LNCaP clone FGC (cell line): ENCODE results near the gene IL6ST.

Source experiments
- DNase-seq: peaks from one replicate; pipeline ENCODE4 v3.0.0-alpha.2; 2011; ENCODE audit warnings: low read depth
- H3K4me3 ChIP-seq: 2 replicates; pipeline ENCODE4 v1.5.1; 2011; ENCODE audit warnings: mild to moderate bottlenecking, low read depth, low read length, control low read depth
- CTCF ChIP-seq: IDR thresholded peaks from 2 replicates; pipeline ENCODE4 v1.5.1; 2012; ENCODE audit warnings: mild to moderate bottlenecking; ENCODE audit not compliant: control insufficient read depth, insufficient read depth; ENCODE audit errors: extremely low read depth

The IL6ST gene

GRCh38 chr5:55897206-55897894, 97.4 kb downstream of the IL6ST start:
- TF ChIP-seq CTCF: no peak
- no peak for DNase-seq
- no peak overlapping the region for H3K4me3 ChIP-seq

DNA sequence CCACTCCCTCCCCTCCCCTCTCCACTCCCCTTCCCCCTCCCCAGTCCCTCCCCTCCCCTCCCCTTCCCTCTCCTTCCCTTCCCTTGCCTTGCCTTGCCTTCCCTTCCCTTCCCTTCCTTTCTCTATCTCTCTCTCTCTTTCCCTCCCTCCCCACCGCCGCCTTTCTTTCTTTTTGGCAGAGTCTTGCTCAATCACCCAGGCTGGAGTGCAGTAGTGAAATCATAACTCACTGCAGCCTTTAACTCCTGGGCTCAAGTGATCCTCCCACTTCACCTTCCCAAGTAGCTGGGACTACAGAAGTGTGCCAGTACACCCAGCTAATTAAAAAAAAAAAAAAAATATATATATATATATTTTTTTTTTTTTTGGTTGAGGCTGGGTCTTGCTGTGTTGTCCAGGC, 98.1 kb downstream of the IL6ST start:
- DNase-seq: no peak
- no peak for TF ChIP-seq CTCF
- H3K4me3 ChIP-seq: no peak overlapping the region

DNA sequence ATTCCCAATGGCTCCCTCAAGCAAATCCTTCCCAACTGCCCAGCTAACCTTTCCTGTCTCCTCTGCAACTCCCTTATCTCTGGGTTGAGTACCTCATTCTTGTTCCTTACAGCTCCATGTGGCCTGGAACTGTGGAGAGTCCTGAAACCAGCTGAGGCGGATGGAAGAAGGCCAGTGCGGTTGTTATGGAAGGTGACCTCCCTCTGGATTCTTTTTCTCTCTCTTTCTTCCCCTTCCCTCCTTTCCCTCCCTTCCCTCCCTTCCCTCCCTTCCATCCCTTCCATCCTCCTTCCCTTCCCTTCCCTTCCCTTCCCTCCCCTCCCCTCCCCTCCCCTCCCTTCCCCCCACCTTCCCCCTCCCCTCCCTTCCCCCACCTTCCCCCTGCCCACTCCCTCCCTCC, 98.5 kb downstream of the IL6ST start:
- no peak for DNase-seq
- TF ChIP-seq CTCF: no peak
- no peak overlapping the region for H3K4me3 ChIP-seq

- TF ChIP-seq CTCF: no peak
- no peak for DNase-seq
- H3K4me3 ChIP-seq: no peak overlapping the region
These were observed 99.4 kb downstream of the IL6ST start for GRCh38 chr5:55895346-55895745.

- no peak for TF ChIP-seq CTCF
- DNase-seq: no peak
- no peak overlapping the region for H3K4me3 ChIP-seq
These were observed 100.6 kb downstream of the IL6ST start for GRCh38 chr5:55894135-55894534.

- TF ChIP-seq CTCF: no peak
- H3K4me3 ChIP-seq: no peak overlapping the region
- no peak for DNase-seq
These were observed 102.3 kb downstream of the IL6ST start for GRCh38 chr5:55892479-55892878.

- H3K4me3 ChIP-seq: no peak overlapping the region
- TF ChIP-seq CTCF: no peak
- no peak for DNase-seq
These were observed 106.6 kb downstream of the IL6ST start for GRCh38 chr5:55888205-55888604.
